Hematopoietic multipotent progenitor cell treated with erythropoietin and hydrocortisone succinate and interleukin-3 and kit ligand, for 4 days (in vitro differentiated cells): Measurements from ENCODE around the gene DND1.
"Not testable (repeated sequence)": the region's sequence is repeated elsewhere in the genome, so short reads cannot be mapped to it uniquely, and the experiment has no call there.

Source experiments
- DNase-seq: peaks from one replicate; pipeline ENCODE4 v3.0.0-alpha.2; 2015

DND1 gene

DNA sequence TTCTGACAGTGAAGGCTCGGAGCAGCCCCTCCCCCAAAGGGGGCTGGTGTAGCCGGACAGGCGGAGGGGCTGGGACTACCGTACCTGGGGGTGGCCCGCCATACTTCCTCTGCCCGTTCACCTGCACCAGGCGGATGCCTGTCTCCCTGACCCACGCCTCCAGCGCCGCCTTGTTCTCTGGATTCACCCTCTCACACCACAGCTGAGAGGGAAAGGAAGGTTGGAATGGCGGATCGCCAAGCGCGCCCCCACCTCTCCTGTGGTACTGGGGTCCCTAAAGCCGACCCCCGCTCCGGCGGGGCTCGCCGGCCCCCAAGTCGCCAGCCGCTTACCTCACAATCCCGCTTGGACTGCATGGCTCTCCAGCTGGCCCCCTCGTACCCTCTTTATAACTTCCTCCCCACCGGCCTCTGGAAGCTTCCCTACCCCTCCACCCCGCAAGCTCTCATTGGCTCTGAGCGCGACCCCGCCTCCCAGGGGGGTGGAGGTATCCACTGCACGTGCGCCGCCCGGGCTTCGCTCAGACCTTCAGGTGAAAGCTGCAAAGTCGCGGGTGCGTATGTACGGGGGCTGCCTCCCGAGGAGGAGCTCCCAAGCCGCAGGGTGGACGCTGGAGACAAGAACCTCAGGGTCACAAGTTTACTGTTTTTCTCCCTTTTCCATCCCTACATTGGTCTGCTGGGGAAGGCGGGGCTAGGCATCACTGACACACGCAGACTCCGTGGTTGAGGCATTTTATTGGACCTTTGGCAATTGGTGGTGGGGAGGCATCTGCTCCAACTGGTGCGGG lies at the start of gene DND1:
TSS of gene DND1 (minus strand) at position 390 of the 790 bp plus-strand sequence. CDS start at position 356, 34 bp downstream.
- no peak for DNase-seq

DNA sequence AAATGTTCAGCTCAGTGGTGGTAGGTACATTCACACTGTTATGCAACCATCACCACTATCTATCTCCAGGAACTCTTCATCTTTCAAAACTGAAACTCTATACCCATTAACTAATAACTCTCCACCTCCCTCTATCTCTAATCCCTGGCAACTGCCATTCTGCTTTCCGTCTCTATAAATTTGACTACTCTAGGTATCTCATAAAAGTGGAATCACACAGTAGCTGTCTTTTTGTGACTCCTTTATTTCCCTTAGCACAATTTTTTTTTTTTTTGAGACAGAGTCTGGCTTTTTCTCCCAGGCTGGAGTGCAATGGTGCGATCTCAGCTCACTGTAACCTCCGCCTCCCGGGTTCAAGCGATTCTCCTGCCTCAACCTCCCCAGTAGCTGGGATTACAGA lies 48.0 kb upstream of the DND1 start:
- not testable (repeated sequence) for DNase-seq

- not testable (repeated sequence) for DNase-seq
These were observed 47.4 kb upstream of the DND1 start for GRCh38 chr5:140720738-140721137.

DNA sequence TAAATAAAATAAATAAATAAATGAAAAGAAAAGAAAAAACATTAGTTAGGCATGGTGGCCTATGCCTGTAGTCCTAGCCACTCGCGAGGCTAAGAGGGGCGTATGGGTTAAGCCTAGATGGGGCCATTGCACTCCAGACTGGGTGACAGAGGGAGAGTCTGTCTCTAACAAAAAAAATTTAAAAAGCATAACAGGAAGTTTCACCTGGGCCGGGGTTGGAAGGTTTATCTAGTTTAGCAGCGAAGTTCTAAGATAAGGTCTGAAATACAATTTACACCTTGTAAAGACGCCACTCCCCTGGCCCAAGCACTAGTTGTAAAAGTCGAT lies 44.9 kb upstream of the DND1 start:
- DNase-seq, result no peak

- not testable (repeated sequence) for DNase-seq
These were observed 42.9 kb upstream of the DND1 start for GRCh38 chr5:140716238-140716637.

DNA sequence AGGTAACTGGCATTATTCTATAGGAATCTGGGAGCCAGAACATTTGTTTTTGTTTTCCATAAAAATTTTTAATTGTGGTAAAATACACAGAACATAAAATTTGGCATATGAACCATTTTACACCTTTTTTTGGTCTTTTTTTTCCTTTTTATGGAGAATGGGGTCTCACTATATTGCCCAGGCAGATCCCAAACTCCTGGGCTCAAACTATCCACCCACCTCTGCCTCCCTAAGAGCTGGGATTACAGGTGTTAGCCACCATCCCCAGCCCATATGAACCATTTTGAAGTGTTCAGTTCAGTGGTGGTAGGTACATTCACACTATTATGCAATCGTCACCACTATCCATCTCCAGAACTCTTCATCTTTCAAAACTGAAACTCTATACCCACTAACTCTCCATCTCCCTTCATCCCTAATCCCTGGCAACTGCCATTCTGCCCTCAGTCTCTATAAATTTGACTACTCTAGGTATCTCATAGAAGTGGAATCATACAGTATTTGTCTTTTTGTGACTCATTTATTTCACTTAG lies 40.3 kb upstream of the DND1 start:
- DNase-seq, result no peak

DNA sequence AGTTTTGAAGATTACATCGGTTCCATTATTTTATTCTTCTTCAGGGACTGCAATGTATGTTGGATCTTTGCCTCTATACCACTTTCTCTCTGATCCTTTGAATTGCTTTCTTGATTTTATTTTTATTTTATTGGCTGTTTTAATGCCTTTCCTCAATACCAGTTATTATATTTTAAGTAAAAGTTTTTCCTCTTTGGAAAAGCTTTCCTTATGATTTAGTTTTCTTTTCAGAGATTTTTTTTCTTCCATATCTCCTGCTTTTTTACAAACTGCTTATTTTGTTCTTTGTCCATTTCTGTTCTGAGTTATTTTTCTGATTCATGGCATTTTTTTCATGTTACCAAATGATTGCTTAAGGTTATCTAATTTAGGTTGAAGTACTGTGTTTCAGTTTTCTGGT lies 38.4 kb upstream of the DND1 start:
- no peak for DNase-seq

GRCh38 chr5:140710899-140711552 lies 37.6 kb upstream of the DND1 start:
- peak; percentile 98 for DNase-seq

DNA sequence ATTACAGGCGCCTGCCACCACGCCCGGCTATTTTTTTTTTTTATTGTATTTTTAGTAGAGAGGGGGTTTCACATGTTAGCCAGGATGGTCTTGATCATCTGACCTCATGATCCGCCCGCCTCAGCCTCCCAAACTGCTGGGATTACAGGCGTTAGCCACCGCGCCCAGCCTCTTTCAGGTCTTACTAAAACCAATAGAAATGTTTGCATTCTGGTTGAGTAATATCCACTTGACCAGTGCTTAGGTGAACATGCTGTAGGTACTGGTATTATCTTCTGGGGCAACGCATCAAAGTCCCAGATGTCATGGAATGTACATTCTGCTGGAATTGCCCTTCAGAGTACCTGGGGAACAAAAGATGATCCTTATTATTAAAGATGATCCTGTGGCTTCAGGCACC lies 35.4 kb upstream of the DND1 start:
- not testable (repeated sequence) for DNase-seq

DNA sequence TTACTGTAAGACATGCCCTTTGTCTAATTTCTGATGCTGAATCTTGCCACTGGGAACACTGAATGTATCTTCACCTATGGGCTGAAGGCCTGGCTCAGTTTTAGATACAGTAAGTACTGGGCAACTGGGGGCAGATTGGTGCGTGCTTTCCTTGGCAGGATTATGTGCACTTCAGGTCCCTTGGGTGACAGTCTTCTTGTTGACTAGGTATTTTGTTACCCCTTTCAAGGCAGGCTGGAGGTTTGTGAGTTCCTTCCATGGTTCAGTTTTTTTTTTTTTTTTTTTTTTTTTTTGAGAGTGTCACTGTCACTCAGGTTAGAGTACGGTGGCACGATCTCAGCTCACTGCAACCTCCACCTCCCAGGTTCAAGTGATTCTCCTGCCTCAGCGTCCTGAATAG lies 34.4 kb upstream of the DND1 start:
- DNase-seq, result no peak

GRCh38 chr5:140700177-140701144 lies 27.1 kb upstream of the DND1 start, which contains the start of gene ZMAT2:
TSS of gene ZMAT2 (plus strand) at chr5:140700447. CDS start at chr5:140700461, 14 bp downstream.
- DNase-seq, result peak; percentile 99

DNA sequence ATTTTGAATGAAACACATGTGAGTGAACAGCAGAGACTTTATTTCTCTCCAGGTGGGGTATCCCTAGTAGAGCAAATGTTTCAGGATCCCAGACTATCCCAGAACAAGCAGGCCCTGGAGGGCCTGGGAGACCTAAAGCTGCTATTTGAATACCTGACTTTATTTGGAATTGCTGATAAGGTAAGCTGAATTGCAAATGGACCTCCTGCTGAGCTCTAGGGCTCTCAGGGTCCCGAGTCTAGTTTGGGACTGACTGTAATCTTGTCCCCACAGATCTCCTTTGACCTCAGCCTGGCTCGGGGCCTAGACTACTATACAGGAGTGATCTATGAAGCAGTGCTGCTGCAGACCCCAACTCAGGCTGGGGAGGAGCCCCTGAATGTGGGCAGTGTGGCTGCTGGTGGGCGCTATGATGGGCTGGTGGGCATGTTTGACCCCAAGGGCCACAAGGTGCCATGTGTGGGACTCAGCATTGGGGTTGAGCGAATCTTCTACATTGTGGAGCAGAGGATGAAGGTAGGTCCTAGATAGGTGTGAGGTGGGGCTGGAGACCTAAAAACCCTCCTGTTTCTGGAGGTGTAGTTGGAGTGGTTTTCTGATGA lies 23.6 kb upstream of the DND1 start:
- no peak for DNase-seq

DNA sequence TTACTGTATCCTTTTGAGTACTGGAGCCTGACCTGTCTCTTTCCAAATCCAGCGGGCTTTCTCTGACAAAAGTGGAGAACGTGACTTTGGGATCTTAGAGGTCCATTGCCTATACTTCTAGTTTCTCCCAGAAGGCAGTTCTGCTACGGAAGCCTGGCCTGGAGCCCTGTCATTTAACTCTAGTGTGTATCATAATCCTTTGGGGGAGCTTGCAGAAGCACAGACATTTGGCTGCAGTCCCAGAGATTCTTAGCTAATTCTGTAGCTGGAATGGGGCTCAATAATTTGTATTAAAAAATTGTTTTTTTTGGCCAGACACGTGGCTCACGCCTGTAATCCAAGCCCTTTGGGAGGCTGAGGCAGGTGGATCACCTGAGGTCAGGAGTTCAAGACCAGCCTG lies 20.9 kb upstream of the DND1 start:
- no peak for DNase-seq

DNA sequence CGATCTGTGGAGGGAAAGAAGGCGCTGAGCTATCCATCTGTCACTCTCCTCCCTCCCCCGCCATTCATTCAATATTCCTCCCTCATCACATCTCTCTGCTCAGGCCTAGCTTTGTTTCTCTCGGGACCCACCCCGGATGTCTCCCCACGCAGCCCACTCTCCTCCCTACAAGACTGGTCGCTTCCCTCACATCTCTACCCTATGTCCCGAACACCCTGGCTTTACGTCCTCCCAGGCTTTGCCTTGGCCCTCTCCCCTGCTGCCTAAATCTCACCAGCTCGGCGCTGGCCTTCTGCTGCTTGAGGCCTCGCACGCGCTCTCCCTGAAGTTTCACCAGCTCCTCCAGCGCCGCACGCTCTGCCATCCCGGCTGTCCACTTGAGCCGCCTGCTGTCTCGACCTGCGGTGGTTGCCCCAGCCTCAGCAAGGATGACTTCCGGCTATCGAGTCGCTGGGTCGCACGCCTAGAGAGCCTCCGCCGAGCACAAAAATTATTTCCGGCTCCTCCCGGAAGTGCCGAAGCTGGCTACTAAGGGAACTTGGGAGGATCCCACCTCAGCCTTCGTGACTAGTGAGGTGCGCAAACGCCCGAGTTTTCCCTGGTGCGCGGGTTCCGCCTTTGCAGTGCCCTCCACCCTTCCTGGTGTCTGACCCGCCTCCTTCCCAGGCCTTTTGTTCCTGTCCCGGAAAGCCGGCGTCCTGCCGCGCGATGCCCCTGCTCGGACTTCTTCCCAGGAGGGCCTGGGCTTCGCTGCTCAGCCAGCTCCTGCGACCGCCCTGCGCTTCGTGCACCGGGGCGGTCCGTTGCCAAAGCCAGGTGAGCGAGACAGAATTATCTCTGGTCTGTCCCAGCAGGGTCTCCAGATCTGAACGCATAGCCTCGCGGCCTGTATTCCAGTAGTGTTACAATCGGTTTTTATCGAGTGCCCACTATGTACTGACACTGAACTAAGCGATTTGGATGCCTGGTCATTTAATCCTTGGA lies 17.9 kb upstream of the DND1 start, which contains the start of the genes HARS1 and HARS2:
TSS of gene HARS1 (minus strand) at position 430 of the 984 bp plus-strand sequence. CDS start at position 364, 66 bp downstream.
TSS of gene HARS2 (plus strand) at position 515 of the 984 bp plus-strand sequence. CDS start at position 709, 194 bp downstream.
- peak; percentile 98 for DNase-seq

DNA sequence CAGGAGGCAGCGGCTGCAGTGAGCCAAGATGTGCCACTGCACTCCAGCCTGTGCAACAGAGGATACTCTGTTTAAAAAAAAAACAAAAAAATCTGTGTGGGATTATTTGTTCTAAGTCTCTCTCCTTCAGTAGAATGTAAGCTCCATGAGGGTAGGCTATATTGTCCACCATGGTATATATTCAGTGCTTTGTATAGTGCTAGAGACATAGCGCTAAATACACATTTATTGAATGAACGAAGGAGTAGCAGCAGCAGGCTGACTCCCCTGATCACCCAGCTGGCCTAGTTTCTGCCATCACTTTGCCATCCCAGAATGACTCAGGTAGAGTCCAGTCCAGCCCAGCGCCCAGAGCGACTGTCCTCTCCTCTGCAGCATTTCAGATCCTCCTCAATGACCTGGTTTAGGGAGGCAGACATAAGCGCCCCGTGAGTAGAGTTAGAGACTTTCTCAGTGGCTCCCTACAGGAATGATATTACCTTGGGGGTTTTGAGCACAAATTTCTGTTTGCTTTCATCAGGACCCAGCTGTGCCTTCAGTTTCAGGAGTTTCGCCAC lies 17.1 kb upstream of the DND1 start:
- no peak for DNase-seq

DNA sequence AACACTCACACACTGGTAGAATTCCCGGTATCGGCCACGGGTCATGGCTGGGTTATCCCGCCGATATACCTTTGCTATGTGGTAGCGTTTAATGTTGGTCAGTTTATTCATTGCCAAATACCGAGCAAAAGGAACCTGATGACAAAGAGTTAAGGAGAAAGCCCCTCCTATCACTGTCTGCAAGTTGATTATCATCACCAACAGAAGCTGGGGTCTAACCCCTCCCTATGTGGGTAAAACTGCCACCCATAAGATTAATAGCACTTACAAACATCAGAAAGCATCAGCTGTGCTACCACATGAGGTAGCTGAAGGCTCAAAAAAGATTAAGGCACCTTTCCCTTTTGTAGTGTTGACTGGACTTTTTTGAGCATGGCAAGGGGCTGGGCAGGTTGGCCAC lies 5.6 kb upstream of the DND1 start:
- DNase-seq, result peak; percentile 94

DNA sequence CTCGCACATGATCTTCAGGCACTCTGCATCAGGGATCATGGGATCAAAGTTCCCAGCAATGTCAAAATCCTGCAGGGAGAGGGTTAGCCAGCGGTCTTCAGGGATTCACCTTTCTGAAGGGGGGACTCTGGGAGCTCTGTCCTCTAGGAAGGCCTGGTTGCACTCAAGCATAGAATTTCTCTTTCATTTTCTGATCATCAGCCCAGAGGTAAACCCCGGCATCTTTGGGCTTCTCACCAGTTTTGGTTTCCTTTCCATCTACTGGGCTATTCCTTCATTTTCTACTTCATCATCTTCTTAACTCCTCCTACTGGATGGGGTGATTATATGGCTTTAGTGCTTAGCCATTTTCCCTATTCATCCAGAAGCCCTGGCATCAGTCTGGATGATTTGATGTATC lies 4.6 kb upstream of the DND1 start:
- DNase-seq, result no peak

- no peak for DNase-seq
These were observed 1.3 kb upstream of the DND1 start for GRCh38 chr5:140674629-140675028.

DNA sequence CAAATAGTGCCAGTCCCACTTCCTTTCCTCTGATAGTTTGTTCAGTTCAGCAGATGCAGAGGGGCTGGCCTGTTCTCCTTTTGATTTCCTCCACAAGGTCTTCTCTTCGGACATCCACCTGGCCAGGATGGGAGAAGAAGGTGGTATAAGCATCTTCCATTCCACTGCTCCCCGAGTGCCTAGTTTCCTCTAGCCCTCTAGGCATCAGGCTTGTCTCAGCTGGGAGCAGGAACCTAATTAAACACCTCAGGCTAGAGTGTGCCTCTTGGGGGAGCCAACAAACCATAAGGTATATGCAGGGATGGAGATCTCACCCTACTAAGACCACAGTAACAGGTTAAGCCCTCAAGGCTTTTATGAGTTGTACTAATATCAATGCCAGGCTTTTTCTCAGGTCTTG lies 835 bp upstream of the DND1 start:
- no peak for DNase-seq

DNA sequence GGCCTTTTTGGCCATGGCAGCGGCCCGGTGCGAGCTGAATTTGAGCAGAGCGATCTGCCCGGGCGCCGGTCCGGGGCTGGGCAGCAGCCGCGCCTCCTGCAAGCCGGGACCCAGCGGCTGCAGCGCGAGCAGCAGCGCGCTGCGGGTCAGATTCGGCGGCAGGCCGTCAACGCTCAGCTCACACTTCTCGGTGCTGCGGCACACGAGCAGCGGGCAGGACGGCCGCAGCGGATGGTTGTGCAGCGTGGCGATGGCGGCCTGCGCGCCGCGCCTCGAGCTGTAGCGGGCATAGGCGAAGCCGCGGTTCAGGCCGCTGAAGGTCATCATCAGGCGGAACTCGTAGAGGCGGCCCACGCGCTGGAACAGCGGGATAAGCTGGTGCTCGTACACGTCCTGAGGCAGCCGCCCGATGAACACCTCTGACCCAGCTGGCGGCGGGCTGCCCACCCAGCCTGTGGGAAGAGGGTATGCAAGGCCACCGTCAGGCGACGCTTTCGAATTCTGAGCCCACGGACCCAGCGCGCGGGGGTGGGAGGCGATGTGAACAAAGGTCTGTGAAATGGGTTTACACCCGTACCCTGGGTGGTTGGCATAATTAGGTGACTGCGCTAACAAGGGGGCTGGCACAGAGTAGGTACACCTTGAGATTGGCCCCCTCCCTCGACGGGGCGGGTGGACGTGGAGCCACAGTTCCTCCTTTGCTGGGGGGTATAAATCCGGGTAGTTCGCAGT lies 755 bp downstream of the DND1 start:
- DNase-seq, result peak; percentile 57
